ENCODE measurements around the gene NUDT2.
"Not testable (repeated sequence)": the region's sequence is repeated elsewhere in the genome, so short reads cannot be mapped to it uniquely, and the experiment has no call there.

- TF ChIP-seq CTCF (IDR thresholded peaks at IDR 0.05); EZH2 (IDR thresholded peaks at IDR 0.05; ENCODE audit: borderline replicate concordance, insufficient read depth, low read depth, low read length, poor library complexity, severe bottlenecking): not testable (repeated sequence)
Observed at GRCh38 chr9:34352957-34353356, 23.6 kb downstream of the NUDT2 start.

Data from B cell (primary cell).